GM20000 (cell line): Measurements from ENCODE around the gene FADS1.

ENCODE experiments used
- DNase-seq: peaks from one replicate; pipeline ENCODE4 v3.0.0; 2012; ENCODE audit warnings: low spot score
- TF ChIP-seq, protein P1 (sequence below): IDR thresholded peaks from 2 replicates; pipeline ENCODE4 v1.5.1; 2012; ENCODE audit warnings: mild to moderate bottlenecking, control low read depth; ENCODE audit errors: extremely low read depth, missing control alignments

Gene FADS1

DNA sequence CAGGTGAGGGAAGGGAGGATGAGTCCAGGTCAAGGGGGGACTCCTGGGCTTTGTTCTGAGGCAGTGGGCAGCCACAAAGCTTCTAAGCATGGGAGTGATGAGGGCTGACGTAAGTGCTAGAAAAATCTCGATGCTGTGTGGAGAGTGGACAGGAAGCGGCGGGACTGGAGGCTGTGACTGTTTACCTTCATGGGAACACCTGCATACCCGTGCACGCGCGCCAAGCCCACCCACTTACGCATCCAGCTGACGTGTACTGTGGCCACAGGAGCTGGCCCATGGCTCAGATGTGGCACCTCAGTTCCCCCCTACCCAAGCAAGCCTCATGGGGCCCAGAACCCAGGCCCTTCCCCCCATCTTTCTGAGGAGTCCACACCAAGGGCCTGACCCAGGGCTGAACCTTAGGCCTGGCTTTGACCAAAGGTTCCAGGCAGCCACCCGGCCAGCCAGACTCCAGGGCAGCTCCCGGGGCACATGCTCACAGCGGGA lies 50.4 kb downstream of the FADS1 start:
- DNase-seq, result no peak

DNA sequence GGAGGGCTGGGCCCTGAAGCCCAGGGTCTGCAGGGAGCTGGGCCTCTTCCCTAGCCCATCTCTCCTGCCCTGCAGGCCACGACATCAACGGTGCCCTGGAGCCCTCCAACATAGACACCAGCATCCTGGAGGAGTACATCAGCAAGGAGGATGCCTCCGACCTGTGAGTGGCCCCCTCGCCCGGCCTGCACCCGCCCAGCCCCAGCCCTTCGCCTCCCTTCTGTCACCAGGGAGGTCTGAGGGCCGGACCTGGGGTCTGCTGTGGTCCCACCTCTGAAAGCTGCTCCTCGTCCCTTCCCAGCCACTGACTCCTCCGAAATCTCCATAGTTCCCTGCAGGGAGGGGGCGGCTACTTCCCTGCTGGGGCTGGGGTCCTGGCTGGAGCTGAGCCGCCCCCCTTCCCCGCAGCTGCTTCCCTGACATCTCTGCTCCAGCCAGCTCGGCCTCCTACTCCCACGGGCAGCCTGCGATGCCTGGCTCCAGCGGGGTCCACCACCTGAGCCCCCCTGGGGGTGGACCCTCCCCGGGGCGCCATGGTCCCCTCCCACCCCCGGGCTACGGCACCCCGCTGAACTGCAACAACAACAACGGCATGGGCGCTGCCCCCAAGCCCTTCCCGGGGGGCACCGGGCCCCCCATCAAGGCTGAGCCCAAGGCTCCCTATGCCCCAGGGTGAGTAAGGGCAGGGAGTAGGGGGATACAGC lies 51.1 kb downstream of the FADS1 start:
- TF ChIP-seq, protein P1, sequence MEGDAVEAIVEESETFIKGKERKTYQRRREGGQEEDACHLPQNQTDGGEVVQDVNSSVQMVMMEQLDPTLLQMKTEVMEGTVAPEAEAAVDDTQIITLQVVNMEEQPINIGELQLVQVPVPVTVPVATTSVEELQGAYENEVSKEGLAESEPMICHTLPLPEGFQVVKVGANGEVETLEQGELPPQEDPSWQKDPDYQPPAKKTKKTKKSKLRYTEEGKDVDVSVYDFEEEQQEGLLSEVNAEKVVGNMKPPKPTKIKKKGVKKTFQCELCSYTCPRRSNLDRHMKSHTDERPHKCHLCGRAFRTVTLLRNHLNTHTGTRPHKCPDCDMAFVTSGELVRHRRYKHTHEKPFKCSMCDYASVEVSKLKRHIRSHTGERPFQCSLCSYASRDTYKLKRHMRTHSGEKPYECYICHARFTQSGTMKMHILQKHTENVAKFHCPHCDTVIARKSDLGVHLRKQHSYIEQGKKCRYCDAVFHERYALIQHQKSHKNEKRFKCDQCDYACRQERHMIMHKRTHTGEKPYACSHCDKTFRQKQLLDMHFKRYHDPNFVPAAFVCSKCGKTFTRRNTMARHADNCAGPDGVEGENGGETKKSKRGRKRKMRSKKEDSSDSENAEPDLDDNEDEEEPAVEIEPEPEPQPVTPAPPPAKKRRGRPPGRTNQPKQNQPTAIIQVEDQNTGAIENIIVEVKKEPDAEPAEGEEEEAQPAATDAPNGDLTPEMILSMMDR, result no peak

More for the DNA sequence above, 50.4 kb downstream of the FADS1 start:
- TF ChIP-seq, protein P1, result no peak

DNA sequence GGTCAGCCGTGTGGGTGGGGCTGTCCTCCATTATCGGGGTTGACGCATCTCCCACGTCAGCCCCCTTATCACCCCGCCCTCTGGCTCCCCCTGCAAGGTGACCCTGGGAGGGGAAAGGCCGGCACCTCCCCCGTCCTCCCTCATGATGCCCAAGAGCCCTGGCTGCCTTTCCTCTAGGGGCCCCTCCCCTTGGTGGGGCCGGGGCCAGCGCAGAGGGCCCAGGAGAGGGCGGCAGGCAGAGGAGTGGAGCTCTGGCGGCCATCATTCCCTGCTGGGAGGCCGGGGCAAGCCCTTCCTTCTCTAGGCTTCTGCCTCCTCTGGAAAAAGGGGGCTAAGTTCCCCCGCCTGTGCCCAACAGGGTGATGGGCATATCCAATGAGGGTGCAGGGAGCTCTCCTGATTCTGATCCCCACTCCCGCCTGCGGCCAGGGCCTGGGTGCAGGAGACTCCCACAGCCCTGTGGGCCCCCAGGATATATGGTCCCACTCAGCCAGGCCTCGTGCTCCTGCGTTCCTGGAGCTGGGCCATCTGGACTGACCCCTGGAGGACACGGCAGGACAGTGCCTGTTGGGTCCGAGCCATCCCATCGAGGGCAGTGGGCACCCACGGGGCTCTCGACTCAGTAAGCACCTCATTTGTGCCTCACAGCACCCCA lies 52.1 kb downstream of the FADS1 start:
- TF ChIP-seq, protein P1, result no peak
- no peak for DNase-seq

More for the DNA sequence above, 51.1 kb downstream of the FADS1 start:
- DNase-seq, result no peak

DNA sequence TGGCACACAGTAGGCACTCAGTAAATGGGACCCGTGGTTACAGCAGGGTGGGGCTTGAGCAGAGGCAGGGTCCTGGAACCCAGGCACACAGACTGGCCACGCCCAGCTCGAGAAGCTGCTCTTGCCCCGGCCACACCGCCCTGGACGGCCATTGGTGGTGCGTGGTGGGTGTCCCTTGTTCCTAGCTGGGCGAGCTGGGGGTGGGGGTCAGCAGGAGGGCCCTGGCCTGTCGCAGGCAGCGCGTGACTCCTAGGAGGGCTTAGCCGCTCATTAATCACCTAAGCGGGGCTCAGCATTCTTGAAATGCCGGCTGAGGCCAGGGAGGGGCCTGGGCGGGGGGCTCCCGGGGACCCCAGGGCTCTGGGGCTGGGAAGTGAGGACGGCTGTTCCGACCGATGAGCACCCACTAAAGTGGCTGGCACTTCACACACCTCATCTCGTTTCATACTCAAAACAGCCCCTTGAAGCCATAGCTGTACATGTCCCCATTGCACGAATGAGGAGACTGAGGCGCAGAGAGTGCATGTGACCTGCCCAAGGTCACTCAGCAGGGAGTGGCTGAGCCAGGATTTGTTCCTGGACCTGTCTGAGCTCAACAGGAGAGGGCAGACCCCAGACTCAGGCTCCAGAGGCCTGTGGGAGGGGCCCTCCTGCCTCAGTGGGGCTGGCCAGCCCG lies 52.7 kb downstream of the FADS1 start:
- DNase-seq, result no peak
- TF ChIP-seq, protein P1, result no peak

DNA sequence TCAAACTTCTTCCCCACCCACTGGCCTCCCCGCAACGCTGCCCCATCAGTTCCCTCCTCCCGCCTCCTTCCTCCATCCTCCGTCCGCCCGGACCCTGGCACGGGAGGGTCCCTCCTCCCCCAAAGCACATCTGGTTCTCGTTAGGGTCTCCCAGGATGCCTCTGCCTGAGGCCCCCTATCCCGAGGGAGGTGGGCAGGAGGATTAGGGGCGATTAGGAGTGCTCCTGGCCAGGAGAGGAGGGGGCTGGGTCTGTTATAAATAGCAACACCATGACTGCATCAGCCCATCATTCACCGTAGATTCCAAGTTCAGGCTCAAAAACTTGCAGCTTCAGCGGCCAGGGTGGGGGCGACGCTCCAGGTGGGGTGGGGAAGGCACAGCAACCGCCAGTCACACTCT lies 54.0 kb downstream of the FADS1 start:
- TF ChIP-seq, protein P1, result no peak
- DNase-seq, result no peak

DNA sequence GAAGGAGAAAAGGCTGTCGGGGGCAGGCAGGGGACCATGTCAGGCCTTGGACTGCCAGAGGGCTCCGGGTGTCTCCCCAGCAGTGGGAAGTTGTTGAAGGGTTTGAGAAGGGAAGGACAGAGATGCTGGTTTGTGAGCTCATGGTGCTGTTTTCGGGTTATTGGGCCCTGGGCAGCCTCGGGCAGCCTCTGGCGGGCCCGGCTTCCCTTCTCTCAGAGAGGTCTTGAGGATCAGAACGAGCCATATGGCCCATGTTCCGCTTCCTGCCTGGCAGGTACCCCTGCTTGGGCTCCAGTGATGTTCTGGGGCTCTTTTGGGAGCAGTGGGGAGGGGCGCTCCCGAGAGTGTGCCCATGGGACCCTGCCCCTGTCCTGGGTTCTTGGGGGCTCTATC lies 54.6 kb downstream of the FADS1 start:
- no peak for DNase-seq
- TF ChIP-seq, protein P1, result no peak
